ENCODE data around the gene CRLF3. TPM values are rescaled to one million over a fixed set of nuclear protein-coding genes. Genes with fewer than 3 reads are reported as not detected.
A peak's percentile ranks its signal among the peaks of the same experiment; 100 is the strongest.

The CRLF3 gene
- total RNA-seq (10 to 100 TPM; 44.3 to 51.9 (median 49.0) TPM), polyA plus RNA-seq (10 to 100 TPM; 21.0 to 28.2 (median 24.4) TPM)
- long read RNA-seq, donor 1, transcript CRLF3-201 (8 exons, 2,957 nt): major isoform, 5 of 5 reads
- long read RNA-seq, donor 1, partial matches to known transcripts: 0 of 5 reads
- long read RNA-seq, donor 1, other reads (novel, unspliced or antisense): 0 of 5 reads
- long read RNA-seq, donor 2, partial matches to known transcripts: 0 of 4 reads
- long read RNA-seq, donor 2, other reads (novel, unspliced or antisense): 0 of 4 reads

GRCh38 chr17:30824356-30825145 is at the start of gene CRLF3:
Gene CRLF3, minus strand, starts transcription at chr17:30824692. Its CDS starts 41 bp downstream, at chr17:30824651.
- no peaks in the 10 kb centered on the region for H3K36me3 ChIP-seq
- DNase-seq: peak; percentile 99
- peak within 1 kb of the TSS; percentile 80 to 97 (median 94) for H3K27ac ChIP-seq
- peaks cover 23 to 62% (median 55%) of the 10 kb centered on the region in 6 donors for H3K4me1 ChIP-seq
- H3K4me3 ChIP-seq: peak within 1 kb of the TSS; percentile 77 to 94 (median 82)
- 4 to 9% (median 5%) methylated on average over 42 to 75 of the region's 75 CpGs for WGBS, 5 donors
- no peaks in the 10 kb centered on the region for H3K9me3 ChIP-seq
- intact Hi-C loops (cut with DNase I; ENCODE audit: low total_unique reads): no loop called here
- no peaks in the 10 kb centered on the region for H3K27me3 ChIP-seq (replicated peaks in 1 of 7)
- TF ChIP-seq, protein P1, sequence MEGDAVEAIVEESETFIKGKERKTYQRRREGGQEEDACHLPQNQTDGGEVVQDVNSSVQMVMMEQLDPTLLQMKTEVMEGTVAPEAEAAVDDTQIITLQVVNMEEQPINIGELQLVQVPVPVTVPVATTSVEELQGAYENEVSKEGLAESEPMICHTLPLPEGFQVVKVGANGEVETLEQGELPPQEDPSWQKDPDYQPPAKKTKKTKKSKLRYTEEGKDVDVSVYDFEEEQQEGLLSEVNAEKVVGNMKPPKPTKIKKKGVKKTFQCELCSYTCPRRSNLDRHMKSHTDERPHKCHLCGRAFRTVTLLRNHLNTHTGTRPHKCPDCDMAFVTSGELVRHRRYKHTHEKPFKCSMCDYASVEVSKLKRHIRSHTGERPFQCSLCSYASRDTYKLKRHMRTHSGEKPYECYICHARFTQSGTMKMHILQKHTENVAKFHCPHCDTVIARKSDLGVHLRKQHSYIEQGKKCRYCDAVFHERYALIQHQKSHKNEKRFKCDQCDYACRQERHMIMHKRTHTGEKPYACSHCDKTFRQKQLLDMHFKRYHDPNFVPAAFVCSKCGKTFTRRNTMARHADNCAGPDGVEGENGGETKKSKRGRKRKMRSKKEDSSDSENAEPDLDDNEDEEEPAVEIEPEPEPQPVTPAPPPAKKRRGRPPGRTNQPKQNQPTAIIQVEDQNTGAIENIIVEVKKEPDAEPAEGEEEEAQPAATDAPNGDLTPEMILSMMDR (IDR thresholded peaks at IDR 0.05 in 8 of 11, conservative IDR thresholded peaks at IDR 0.05 in 3 of 11): peak in 10 of 11 experiments; percentile 13 to 88 (median 72)
- peak; percentile 47 to 86 (median 67) for TF ChIP-seq POLR2A (IDR thresholded peaks at IDR 0.05)
- TF ChIP-seq POLR2AphosphoS5 (IDR thresholded peaks at IDR 0.05): peak; percentile 95 to 96 (median 96)

DNA sequence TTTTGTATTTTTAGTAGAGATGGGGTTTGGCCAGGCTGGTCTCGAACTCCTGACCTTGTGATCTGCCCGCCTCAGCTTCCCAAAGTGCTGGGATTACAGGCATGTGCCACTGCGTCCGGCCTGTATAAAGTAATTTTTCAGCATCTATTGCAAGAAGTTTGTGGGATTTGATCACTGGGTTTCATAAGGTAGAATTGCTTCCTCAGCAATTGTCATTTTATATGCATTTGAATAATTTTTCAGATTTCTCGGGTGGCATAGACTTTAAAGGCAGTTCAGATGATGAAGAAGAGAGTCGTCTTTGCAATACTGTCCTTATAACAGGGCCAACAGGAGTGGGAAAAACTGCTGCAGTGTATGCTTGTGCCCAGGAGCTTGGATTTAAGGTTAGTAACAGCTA is 44.5 kb upstream of the CRLF3 start:
- intact Hi-C loops (cut with DNase I; ENCODE audit: low total_unique reads): no loop called here
- Histone ChIP-seq H3K9me3 (no peaks in the 10 kb centered on the region), H3K4me3 (no peak overlapping the region), H3K27me3 (replicated peaks in 1 of 7) (no peaks in the 10 kb centered on the region), H3K4me1 (no peaks in the 10 kb centered on the region), H3K36me3 (peaks cover 0 to 81% (median 3%) of the 10 kb centered on the region in 6 donors), H3K27ac (no peak overlapping the region)
- no peak for DNase-seq
- WGBS, 5 donors: 95 to 98% (median 98%) methylated on average over 6 of the region's 6 CpGs
- TF ChIP-seq POLR2AphosphoS5 (IDR thresholded peaks at IDR 0.05) (no peak), POLR2A (IDR thresholded peaks at IDR 0.05) (no peak)
- TF ChIP-seq, protein P1 (IDR thresholded peaks at IDR 0.05 in 8 of 11, conservative IDR thresholded peaks at IDR 0.05 in 3 of 11): no peak

DNA sequence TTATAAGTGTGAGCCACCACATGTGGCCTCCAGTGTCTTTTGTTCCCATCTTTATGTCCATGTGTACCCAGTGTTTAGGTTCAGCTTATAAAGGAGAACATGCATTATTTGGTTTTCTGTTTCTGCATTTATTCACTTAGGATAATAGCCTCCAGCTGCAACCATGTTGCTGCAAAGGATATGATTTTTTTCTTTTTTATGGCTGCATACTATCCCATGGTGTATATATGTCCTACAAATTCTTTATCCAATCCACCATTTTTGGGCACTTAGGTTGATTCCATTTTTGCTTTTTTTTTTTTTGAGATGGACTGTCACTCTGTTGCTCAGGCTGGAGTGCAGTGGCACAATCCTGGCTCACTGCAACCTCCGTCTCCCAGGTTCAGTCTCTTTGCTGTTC is 40.1 kb upstream of the CRLF3 start:
- no peak overlapping the region for H3K4me3 ChIP-seq
- no peak overlapping the region for H3K27ac ChIP-seq
- H3K36me3 ChIP-seq: peaks cover 0 to 84% (median 3%) of the 10 kb centered on the region in 6 donors
- WGBS, 5 donors: 92 to 100% (median 100%) methylated on average over 1 of the region's 1 CpG
- no peaks in the 10 kb centered on the region for H3K9me3 ChIP-seq
- TF ChIP-seq POLR2AphosphoS5 (IDR thresholded peaks at IDR 0.05): no peak
- TF ChIP-seq, protein P1 (IDR thresholded peaks at IDR 0.05 in 8 of 11, conservative IDR thresholded peaks at IDR 0.05 in 3 of 11): no peak
- no peak for TF ChIP-seq POLR2A (IDR thresholded peaks at IDR 0.05)
- intact Hi-C loops (cut with DNase I; ENCODE audit: low total_unique reads): no loop called here
- no peak for DNase-seq
- no peaks in the 10 kb centered on the region for H3K27me3 ChIP-seq (replicated peaks in 1 of 7)
- no peaks in the 10 kb centered on the region for H3K4me1 ChIP-seq
